Suprapubic skin (tissue), 4 donors: ENCODE data around the gene SOS1.

Experiments used
- CTCF ChIP-seq, 2 donors: fragments of 200-600 bp in 1 of 2; fragments of 450-650 bp in 1 of 2; sonication (generic) in 1 of 2; IDR thresholded peaks; one replicate each; pipeline ENCODE4 v1.5.1; 2016 to 2019; ENCODE audit warnings: antibody characterized with exemption in 2 of 2, mild to moderate bottlenecking in 1 of 2, moderate library complexity in 1 of 2
- EP300 ChIP-seq: sonication (generic); formaldehyde crosslinking; IDR thresholded peaks from one replicate; pipeline ENCODE4 v1.6.1; 2017; ENCODE audit warnings: antibody characterized with exemption
- POLR2A ChIP-seq, 2 donors: fragments of 450-650 bp; IDR thresholded peaks; one replicate each; pipeline ENCODE4 v1.6.1; 2017; ENCODE audit warnings: antibody characterized with exemption in 2 of 2, mild to moderate bottlenecking in 2 of 2, moderate library complexity in 2 of 2
- POLR2AphosphoS5 ChIP-seq, 3 donors: sonication (generic); formaldehyde crosslinking; IDR thresholded peaks; one replicate each; pipeline ENCODE4 v1.6.1; 2017; ENCODE audit warnings: antibody characterized with exemption in 3 of 3

- TF ChIP-seq CTCF (IDR thresholded peaks at IDR 0.05) (no peak), POLR2AphosphoS5 (IDR thresholded peaks at IDR 0.05) (no peak), POLR2A (IDR thresholded peaks at IDR 0.05) (no peak), EP300 (no peak)
Measured at GRCh38 chr2:39138837-39139211, 18.0 kb upstream of the SOS1 start.
